ENCODE measurements around the gene IFNK.

GRCh38 chr9:27572566-27572917 is 48.5 kb downstream of the IFNK start:
- TF ChIP-seq CTCF (IDR thresholded peaks at IDR 0.05) (no peak), EP300 (IDR thresholded peaks at IDR 0.05) (no peak), POLR2A (IDR thresholded peaks at IDR 0.05) (no peak)

Measured in gastroesophageal sphincter (tissue), 3 donors.